Duodenal mucosa (tissue), 2 donors: Measurements from ENCODE around the gene MPV17L2.

Source experiments
- H3K27ac ChIP-seq: one replicate; pipeline ENCODE4 v1.7.0; 2013; ENCODE audit warnings: low read depth, low read length
- H3K27me3 ChIP-seq, 2 donors: one replicate each; pipeline ENCODE4 v1.7.0; 2013; ENCODE audit warnings: low read length in 2 of 2, control low read depth in 1 of 2; ENCODE audit not compliant: insufficient read depth in 2 of 2, control insufficient read depth in 1 of 2
- H3K36me3 ChIP-seq, 2 donors: one replicate each; pipeline ENCODE4 v1.7.0; 2013; ENCODE audit warnings: low read length in 2 of 2, control low read depth in 1 of 2; ENCODE audit not compliant: insufficient read depth in 2 of 2, control insufficient read depth in 1 of 2
- H3K4me1 ChIP-seq, 2 donors: one replicate each; pipeline ENCODE4 v1.7.0; 2013; ENCODE audit warnings: low read length in 2 of 2, control low read depth in 1 of 2; ENCODE audit not compliant: insufficient read depth in 2 of 2, control insufficient read depth in 1 of 2
- H3K4me3 ChIP-seq, 2 donors: one replicate each; pipeline ENCODE4 v1.7.0; 2013; ENCODE audit warnings: low read length in 2 of 2, low read depth in 1 of 2
- H3K9ac ChIP-seq, 2 donors: one replicate each; pipeline ENCODE4 v1.7.0; 2013; ENCODE audit warnings: low read length in 2 of 2, low read depth in 1 of 2
- H3K9me3 ChIP-seq, 2 donors: one replicate each; pipeline ENCODE4 v1.7.0; 2013; ENCODE audit warnings: low read length in 2 of 2, control low read depth in 1 of 2; ENCODE audit not compliant: control insufficient read depth in 1 of 2

The MPV17L2 gene

DNA sequence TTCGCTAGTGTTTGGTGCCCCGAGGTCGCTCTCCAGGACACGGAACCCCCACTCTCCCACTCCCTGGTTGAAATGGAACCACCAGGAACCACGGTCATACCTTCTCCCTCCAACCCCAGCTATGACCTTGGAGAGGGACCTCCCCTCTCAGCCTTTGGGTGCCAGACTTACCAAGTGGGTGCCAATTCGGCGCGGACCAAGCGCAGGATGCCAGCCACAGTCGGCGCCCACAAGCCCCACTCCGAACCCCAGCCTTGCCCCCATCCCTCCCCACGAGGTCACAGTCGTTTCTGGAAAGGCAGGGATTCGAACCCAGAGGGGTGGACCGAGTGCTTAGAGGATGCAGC is 32.3 kb downstream of the MPV17L2 start:
- H3K27ac ChIP-seq = no peak overlapping the region
- H3K36me3 ChIP-seq = no peaks in the 10 kb centered on the region
- H3K9me3 ChIP-seq = no peaks in the 10 kb centered on the region
- no peak overlapping the region for H3K4me3 ChIP-seq
- H3K27me3 ChIP-seq = peaks cover 24 to 26% of the 10 kb centered on the region in 2 donors
- H3K9ac ChIP-seq = peak overlapping the region in 1 of 2 donors; percentile 63
- peaks cover 8 to 19% of the 10 kb centered on the region in 2 donors for H3K4me1 ChIP-seq

DNA sequence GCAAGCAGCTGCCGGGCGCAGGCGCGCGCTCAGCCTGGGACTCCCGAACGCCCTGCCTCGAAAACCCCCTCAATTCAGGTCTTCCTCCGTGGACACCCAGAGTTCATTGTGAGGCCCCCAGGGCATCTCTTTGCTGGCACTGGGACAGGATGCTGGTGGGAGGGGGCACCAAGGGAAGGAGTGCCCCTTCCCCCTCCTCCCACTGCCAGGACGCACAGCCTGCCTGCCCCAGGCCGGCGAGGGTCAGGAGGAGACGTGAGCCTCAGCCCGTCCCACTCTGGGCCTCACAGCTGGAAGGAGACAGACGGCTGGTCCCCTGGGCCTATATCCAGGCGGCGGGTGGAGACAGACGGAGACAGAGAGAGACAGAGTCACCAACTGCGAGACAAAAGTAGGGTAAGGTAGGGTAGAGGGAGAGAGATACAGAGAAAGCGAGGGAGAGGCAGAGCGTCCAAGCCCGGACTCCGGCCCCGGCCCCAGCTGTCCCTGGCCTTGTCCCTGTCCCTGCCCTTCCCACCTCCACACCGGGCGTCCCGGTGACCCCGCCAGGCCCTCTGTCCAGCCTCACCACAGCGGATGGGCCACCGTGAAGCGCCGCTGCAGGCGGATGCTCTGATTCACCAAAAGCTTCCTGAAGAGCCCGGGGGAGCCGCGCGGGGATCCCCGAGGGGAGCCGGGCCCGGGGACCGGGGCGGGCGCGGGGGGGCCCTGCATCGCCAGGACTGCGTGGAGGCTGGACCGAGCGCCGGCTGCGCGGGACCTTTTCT is 32.9 kb downstream of the MPV17L2 start, which contains the start of gene PDE4C:
Gene PDE4C (minus strand): TSS at position 737 of the 767 bp plus-strand sequence. CDS start 23 bp downstream, at position 714.
- no peak within 1 kb of the TSS for H3K4me3 ChIP-seq
- peak within 1 kb of the TSS; percentile 20 for H3K27ac ChIP-seq
- no peaks in the 10 kb centered on the region for H3K9me3 ChIP-seq
- H3K27me3 ChIP-seq = peaks cover 22 to 25% of the 10 kb centered on the region in 2 donors
- peak within 1 kb of the TSS in 1 of 2 donors; percentile 63 for H3K9ac ChIP-seq
- peaks cover 8 to 19% of the 10 kb centered on the region in 2 donors for H3K4me1 ChIP-seq
- H3K36me3 ChIP-seq = no peaks in the 10 kb centered on the region

DNA sequence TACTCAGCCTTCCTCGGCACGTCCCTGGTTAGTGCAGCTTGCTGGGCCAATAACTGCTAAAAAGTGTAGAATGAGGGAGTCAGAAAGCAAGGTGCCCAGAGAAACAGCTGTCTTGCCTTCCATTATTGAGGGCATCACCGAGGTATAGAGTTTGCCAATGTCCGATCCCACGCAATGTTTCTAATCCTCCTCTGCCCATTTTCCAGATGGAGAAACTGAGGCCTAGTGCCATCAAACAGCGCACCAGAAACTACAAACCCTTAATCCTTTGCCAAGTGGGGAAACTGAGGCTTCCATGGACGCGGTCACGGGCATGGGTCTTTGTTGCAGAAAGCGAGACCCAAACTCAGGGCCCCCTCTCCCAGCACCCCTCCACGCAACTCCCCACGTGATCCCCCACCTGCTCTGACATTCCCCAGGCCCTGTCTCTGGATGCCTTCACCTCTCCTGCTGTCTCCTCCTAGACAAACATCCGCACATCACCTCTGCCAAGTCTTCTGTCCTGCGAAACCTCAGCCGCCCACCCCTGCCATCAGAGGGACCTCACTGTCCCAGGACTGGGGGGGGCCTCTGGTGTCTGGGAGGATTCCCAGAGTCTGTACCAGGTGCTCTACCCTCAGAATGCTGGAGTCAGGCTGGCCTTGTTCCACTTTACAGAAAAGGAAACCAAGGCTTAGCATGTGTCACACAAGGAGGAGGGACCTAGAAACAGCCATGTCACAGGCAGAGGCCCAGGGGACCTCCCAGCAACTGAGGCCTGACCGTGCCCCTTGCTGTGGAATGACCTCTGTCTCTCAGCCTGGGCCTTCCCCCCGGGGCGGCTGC is 34.1 kb downstream of the MPV17L2 start:
- Histone ChIP-seq H3K9me3 (no peaks in the 10 kb centered on the region), H3K9ac (no peak overlapping the region), H3K4me3 (no peak overlapping the region), H3K27me3 (peaks cover 30 to 31% of the 10 kb centered on the region in 2 donors), H3K27ac (no peak overlapping the region), H3K4me1 (peaks cover 8 to 19% of the 10 kb centered on the region in 2 donors), H3K36me3 (no peaks in the 10 kb centered on the region)

DNA sequence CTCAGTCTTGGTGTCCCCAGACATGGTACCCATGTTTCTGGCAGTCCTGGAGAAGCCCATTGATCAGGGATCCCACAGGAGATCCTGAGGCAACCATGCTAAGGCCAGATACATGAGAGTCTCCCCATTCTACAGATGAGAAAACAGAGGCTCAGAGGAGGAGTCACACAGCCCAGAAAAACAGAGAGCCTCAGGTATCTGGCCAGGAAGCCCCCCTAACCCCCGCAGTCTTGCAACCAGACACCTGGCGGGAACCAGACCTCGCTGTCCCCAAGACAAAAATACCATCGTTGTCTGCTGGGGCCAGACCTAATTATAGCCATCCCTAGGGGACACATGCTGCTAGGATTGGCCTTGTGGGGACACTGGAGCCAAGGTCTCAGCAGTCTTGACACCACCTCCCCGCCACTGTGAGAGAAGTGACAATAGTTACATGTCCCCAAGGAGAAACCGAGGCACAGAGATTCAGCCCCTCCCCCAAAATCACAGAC is 34.8 kb downstream of the MPV17L2 start:
- H3K36me3 ChIP-seq = no peaks in the 10 kb centered on the region
- no peak overlapping the region for H3K9ac ChIP-seq
- no peak overlapping the region for H3K4me3 ChIP-seq
- peaks cover 34% of the 10 kb centered on the region in 2 donors for H3K27me3 ChIP-seq
- no peaks in the 10 kb centered on the region for H3K9me3 ChIP-seq
- no peak overlapping the region for H3K27ac ChIP-seq
- H3K4me1 ChIP-seq = peaks cover 8 to 19% of the 10 kb centered on the region in 2 donors

DNA sequence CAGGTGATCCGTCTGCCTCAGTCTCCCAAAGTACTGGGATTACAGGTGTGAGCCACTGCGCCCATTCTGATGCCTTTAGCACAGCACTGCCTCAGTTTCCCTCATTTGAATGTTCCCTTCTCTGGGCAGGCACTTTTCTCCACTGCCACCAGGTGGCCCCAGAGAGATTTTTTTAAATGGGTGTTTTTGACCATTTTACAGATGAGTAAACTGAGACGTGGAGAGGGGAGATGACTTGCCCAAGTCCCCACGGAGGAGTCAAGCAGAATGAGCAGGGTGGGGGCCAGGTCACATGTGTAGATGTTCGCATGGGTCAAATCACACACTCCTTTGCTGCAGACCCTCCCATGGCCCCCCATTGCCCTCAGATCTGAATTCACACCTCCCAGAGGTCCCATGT is 36.5 kb downstream of the MPV17L2 start:
- Histone ChIP-seq H3K4me3 (no peak overlapping the region), H3K4me1 (peaks cover 8 to 13% of the 10 kb centered on the region in 2 donors), H3K27ac (no peak overlapping the region), H3K36me3 (no peaks in the 10 kb centered on the region), H3K9ac (no peak overlapping the region), H3K27me3 (peaks cover 34 to 43% of the 10 kb centered on the region in 2 donors), H3K9me3 (peaks cover 0 to 4% of the 10 kb centered on the region in 2 donors)

DNA sequence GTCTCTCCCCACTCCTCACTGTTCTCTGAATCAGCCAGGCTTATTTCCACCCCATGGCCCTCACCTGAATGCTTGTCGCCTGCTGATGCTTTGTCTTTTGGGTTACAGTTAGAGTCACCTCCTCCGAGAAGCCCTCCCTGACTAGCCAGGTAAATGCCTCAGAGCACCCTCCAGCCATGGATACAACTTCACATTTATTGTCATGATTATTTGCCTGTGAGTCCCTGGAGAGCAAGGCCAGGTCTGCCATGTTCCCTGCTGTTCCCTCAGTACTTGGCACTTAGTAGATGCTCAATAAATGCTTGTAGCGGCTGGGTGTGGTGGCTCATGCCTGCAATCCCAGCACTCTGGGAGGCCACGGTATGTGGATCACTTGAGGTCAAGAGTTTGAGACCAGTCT is 36.9 kb downstream of the MPV17L2 start:
- H3K4me1 ChIP-seq = peaks cover 4 to 10% of the 10 kb centered on the region in 2 donors
- H3K36me3 ChIP-seq = no peaks in the 10 kb centered on the region
- no peak overlapping the region for H3K27ac ChIP-seq
- peaks cover 33 to 43% of the 10 kb centered on the region in 2 donors for H3K27me3 ChIP-seq
- no peak overlapping the region for H3K4me3 ChIP-seq
- no peak overlapping the region for H3K9ac ChIP-seq
- H3K9me3 ChIP-seq = peaks cover 0 to 4% of the 10 kb centered on the region in 2 donors

DNA sequence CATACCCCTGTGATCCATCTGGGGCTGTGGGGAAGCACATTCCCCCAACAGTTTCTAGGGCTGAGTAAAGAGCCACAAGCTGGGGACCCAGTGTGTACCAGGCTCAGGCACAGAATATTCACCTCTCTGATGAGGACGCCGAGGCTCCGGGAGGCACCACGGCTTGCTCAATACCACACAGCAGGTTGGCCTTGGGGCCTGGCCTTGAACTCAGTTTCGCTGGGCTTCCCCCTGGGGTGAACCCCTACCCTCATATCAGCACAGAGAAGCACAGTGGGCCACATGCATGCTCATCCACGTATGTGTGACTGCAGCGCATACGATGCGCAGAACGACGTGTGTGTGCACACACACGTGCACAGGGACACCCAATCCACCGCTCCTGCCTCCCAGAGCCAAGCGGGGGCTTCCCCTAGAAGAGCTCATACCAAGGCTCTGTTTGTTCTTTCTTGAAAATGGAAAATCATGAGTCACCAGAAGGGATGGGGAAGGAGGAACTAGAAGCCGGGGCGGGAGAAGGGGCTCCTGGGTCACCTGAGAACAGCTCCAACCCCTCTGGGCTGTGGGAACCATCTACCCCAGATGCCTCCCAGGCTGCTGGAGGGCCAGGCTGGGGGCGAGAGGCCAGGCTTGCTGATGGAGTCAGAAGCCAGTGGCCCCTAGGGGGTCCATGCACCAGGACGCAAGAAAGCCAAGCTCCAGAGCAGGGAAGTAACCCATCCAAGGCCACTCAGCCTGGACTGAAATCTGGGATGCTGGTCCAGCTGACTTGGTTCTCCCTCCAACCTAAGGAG is 38.1 kb downstream of the MPV17L2 start:
- Histone ChIP-seq H3K27ac (no peak overlapping the region), H3K9ac (no peak overlapping the region), H3K4me1 (no peaks in the 10 kb centered on the region), H3K9me3 (peaks cover 0 to 4% of the 10 kb centered on the region in 2 donors), H3K4me3 (no peak overlapping the region), H3K36me3 (no peaks in the 10 kb centered on the region), H3K27me3 (peaks cover 23 to 32% of the 10 kb centered on the region in 2 donors)

DNA sequence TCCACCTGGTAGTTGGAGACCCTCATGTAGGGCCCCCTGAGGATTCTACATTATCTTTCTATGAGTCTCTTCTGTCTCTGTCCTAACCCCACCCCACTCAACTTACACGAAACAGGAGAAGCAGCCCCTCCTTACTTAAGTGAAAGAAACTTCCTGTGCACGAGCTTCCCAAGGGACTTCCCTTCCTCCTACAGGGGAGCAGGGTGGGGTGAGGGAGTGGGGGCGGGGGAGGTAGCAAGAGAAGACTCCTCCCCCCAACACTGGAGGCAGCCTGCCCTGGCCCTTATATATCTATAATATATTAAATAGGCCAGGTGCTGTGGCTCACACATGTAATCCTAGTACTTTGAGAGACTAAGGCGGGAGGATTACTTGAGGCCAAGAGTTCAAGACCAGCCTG is 38.8 kb downstream of the MPV17L2 start:
- H3K9ac ChIP-seq = no peak overlapping the region
- H3K27me3 ChIP-seq = peaks cover 20 to 31% of the 10 kb centered on the region in 2 donors
- H3K9me3 ChIP-seq = peaks cover 0 to 4% of the 10 kb centered on the region in 2 donors
- H3K27ac ChIP-seq = no peak overlapping the region
- H3K4me3 ChIP-seq = no peak overlapping the region
- no peaks in the 10 kb centered on the region for H3K36me3 ChIP-seq
- no peaks in the 10 kb centered on the region for H3K4me1 ChIP-seq

DNA sequence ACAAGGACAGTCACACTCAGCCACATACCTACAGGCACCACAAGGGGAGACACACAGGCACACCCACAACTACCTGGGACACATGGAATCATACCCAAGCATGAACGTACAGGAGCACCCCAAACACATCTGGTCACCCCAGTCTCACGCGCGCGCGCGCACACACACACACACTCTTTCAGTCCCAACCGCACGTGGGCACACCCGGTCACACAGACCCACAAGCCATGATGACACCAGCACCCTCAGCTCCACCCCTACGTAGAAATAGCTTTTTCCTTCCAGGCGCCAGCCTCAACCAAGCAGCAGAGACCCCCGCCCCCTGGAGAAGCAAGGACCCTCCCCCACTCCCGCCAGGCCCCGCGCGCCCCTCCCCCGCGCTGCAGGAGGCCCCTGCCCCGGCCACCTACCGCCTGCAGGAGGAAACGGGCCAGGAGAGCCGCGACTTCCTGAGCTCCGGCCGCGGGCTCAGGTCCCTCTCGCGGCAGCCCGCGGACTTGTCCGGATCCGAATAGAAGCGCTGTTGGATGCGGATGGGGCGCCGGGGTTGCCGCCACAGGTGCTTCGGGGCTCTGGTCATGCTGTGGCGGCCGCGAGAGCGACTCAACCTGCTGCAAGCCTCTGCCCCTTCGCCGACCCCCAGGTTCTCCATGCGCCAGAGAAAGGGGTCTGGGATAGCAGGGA is 39.7 kb downstream of the MPV17L2 start:
- Histone ChIP-seq H3K9ac (no peak overlapping the region), H3K36me3 (no peaks in the 10 kb centered on the region), H3K27ac (no peak overlapping the region), H3K9me3 (peaks cover 0 to 4% of the 10 kb centered on the region in 2 donors), H3K4me1 (no peaks in the 10 kb centered on the region), H3K27me3 (peaks cover 18 to 25% of the 10 kb centered on the region in 2 donors), H3K4me3 (no peak overlapping the region)
